Astrocyte of the cerebellum (primary cell): ENCODE data around the gene ADGRD1.

Source experiments
- DNase-seq: peaks from one replicate; pipeline ENCODE4 v3.0.0-alpha.2; 2011; ENCODE audit warnings: low read depth
- H3K4me3 ChIP-seq: 2 replicates; pipeline ENCODE4 v1.5.1; 2011; ENCODE audit warnings: mild to moderate bottlenecking, low read depth, low read length, moderate library complexity
- CTCF ChIP-seq: IDR thresholded peaks from 2 replicates; pipeline ENCODE4 v1.5.1; 2012; ENCODE audit warnings: low read length, low read depth, moderate library complexity, mild to moderate bottlenecking; ENCODE audit errors: missing control alignments
- in situ Hi-C: cut with HindIII; loops from 2 replicates; pipeline ENCODE4 v1.10.0; 2017; ENCODE audit warnings: low sequenced_read_pairs

Gene ADGRD1

DNA sequence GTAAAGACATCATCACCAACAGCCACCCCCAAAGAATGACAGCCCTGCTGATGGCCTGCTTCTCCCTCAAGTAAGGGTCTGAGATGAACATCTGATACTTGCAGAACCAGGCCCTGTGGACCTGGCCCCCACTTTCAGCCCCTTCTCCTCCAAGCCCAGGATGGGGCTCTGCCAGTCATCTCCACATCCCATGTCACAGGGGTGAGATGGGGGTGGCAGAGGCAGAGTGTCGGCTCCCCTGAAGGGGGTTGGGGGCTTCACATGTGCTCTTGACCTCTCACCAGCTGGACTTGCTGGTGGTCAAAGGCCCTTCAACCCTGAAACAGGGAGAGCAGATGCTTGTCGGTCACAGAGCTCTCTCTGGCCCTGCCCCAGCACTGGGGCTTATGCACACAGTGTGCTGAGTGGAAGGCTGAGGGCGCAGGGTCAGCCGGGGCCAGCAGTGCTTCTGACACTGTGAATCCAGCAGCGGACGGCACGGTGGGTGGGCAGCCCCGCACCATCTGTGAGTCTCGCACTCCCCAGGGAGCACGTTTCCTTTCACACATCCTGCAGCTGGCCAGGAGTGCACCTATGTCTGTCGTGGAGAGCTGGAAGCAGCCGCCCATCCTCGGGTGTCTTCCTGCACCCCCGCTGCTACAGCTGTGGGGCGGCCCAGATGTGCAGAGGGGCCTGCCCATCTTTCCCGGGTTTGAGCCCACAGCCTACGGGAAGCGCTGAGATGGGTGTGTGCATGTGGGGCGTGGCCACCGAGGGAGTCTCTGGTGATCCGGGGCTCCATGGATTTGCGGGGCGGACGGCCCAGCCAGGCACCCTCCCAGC, 94.3 kb downstream of the ADGRD1 start:
- H3K4me3 ChIP-seq = no peak overlapping the region
- in situ Hi-C loops = no loop called here
- DNase-seq = no peak
- TF ChIP-seq CTCF = no peak

DNA sequence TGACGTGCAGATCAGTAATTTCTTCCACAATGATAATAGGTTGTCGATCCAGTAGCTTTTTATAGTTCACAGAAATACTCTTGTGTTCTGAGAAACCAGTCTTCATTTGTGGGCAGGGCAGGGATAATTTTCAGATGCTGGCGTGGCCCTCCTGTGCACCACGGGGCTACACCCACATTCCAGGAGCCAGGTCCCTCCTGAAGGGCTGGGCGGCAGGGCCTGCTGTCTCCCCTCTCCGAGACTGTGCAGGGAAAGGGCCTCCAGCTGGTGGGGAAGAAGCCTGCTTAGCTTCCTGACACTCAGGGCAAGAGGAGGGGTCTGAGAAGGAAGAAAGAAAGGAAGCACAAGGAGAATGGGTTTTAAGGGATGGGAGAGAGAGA, 94.9 kb downstream of the ADGRD1 start:
- no peak for TF ChIP-seq CTCF
- DNase-seq = no peak
- no peak overlapping the region for H3K4me3 ChIP-seq
- in situ Hi-C loops = no loop called here

GRCh38 chr12:131049002-131049401, 95.3 kb downstream of the ADGRD1 start:
- in situ Hi-C loops = no loop called here
- DNase-seq = no peak
- TF ChIP-seq CTCF = no peak
- no peak overlapping the region for H3K4me3 ChIP-seq

DNA sequence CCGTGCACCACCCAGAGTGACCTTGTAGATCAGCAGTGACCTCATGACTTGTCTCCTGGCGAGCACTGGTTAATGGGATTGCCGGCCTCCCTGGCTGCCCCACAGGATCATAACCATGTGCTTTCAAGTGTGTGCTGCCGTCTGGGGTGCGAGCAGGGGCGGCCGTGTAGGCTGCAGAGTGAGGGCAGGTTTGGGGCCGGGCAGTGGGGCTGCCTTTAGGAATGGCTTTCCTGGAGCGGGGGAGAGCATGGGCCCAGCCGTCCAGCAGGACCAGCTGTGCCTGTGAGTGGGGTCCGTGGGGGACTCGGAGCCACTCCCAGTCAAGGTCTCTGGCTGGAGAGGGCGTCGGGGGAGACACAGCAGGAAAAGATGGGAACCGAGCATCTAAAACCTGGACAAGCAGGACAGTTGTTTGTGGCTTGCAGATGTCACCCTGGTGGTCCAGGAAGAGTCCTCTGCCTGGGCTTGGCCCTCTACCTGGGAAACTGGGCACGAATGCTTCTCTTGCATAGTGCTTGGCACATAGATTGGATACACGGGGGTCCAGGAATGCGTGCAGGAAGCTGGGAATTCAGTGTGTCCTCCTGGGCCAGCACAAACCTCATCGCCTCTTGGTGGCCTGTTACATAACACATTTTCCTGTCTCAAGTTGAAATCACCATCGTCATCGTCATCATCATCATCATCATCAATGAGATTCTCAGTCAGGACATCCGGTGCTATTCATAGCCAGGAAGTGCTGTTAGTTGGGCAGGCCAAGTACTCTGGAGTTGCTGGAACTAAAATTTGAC, 96.0 kb downstream of the ADGRD1 start:
- DNase-seq = no peak
- H3K4me3 ChIP-seq = no peak overlapping the region
- in situ Hi-C loops = no loop called here
- no peak for TF ChIP-seq CTCF

DNA sequence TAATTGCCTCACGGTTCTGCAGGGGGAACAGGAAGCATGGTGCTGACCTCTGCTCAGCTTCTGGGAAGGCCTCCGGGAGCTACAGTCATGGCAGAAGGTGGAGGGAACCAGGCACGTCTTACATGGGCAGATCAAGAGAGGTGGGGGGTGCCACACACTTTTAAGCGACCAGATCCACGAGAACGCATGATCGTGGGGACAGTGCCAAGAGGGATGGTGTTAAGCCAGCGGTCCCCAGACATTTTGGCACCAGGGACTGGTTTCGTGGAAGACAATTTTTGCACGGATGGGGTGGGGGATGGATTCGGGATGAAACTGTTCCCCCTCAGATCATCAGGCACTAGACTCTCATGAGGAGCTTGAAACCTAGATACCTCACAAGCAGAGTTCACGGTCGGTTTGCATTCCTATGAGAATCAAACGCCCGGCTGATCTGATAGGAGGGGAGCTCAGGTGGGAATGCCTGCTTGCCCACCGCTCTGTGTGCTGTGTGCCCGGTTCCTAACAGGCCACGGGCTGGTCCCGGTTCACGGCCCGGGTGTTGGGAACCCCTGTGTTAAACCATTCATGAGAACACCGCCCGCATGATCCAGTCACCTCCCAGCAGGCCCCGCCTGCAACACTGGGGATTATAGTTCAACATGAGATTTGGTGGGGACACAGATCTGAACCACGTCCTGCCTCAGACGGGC, 96.9 kb downstream of the ADGRD1 start:
- no peak overlapping the region for H3K4me3 ChIP-seq
- TF ChIP-seq CTCF = no peak
- no peak for DNase-seq
- in situ Hi-C loops = no loop called here

- TF ChIP-seq CTCF = no peak
- in situ Hi-C loops = no loop called here
- no peak for DNase-seq
- no peak overlapping the region for H3K4me3 ChIP-seq
These were observed 97.4 kb downstream of the ADGRD1 start for GRCh38 chr12:131051155-131051473.
